ENCODE data around the gene TECPR1. TPM values are rescaled to one million over a fixed set of nuclear protein-coding genes. Genes with fewer than 3 reads are reported as not detected.

TECPR1 gene
- total and polyA plus RNA-seq, 7 donors, result 7.7 to 38.2 (median 12.6) TPM

DNA sequence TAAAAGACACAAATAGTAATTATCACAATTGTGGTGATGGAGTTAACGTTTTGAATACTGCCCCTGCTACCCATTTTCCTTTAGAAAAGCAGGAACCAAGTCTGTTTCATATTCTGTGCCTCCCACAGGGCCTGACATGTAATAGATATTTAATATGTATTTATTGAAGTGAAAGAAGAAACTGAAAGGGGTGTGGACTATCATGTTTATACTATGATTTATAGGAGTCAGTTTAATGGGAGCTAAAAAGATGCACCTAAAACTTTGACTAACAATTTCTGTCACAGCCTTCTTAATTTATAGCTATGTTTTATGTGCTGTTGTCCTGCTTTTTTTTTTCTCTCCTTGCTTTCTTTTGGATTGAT is 64.9 kb downstream of the TECPR1 start:
- Histone ChIP-seq H3K27ac (peak overlapping the region; percentile 43 to 83 (median 65)), H3K4me3 (peak overlapping the region in 1 of 4 donors; percentile 13), H3K36me3 (peaks cover 0 to 22% (median 6%) of the 10 kb centered on the region in 4 donors), H3K27me3 (no peaks in the 10 kb centered on the region), H3K4me1 (peaks cover 0 to 18% (median 12%) of the 10 kb centered on the region in 4 donors), H3K9me3 (no peaks in the 10 kb centered on the region)
- peak in 1 of 4 donors; percentile 54 for TF ChIP-seq POLR2AphosphoS5 (IDR thresholded peaks at IDR 0.05)
- no peak for TF ChIP-seq POLR2A (IDR thresholded peaks at IDR 0.05)
- no peak for DNase-seq
- 55 to 73% methylated on average over 1 of the region's 1 CpG for WGBS, 2 donors
- intact Hi-C loops (cut with DNase I), result no loop called here

DNA sequence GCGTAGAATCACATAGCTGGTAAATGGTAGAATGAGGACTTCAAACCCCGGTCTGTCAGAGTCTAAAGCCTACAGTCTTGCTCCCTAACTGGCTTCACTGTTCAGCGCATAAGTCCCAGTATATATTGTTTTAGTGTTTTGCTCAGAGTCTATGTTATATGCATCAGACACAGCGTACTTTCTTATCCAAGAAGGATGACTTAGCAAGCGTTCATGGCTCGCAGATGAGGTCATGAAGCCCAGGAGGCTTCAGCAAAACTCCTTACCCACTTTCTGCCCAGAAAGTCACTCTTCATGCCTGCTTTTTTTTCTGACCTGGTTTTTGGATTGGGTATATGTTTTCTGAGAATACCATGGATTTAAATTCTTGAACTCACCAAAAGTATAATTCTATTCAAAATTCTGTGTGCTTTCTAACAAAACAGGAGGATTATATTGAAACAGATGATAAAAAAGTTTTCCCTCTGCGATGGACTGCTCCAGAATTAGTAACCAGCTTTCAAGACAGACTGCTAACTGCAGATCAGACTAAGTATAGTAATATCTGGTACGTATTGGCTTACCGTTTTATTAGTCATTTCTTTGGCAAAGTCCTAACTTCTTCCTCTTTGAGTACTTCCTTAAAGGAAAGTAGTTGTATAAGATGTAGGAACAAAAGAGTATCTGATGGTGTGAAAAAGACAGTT is 65.4 kb downstream of the TECPR1 start:
- WGBS, 2 donors, result 80 to 87% methylated on average over 9 of the region's 9 CpGs
- Histone ChIP-seq H3K4me3 (peak overlapping the region in 1 of 4 donors; percentile 13), H3K27ac (peak overlapping the region; percentile 43 to 83 (median 65))

DNA sequence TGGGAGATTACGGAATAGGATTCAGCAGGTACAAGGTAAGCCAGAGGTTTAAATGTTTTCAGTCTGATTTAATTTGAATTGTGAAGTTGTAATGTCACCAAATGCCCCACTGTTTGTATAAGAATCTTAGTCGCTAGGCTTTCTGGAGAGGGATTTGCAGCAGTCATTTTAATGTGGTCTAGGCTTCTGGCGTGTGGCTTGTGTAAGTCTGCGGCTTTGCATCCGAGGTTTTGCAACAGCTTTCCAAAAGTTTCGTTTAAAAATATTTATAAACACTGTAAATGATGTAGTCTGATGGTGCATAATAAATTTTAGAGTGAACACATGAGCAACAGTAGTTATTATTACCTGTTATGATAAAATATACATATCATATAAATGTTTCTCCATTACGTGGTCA is 66.9 kb downstream of the TECPR1 start:
- WGBS, 2 donors, result 87 to 89% methylated on average over 7 of the region's 7 CpGs
- Histone ChIP-seq H3K27me3 (no peaks in the 10 kb centered on the region), H3K36me3 (peaks cover 0 to 5% (median under 1%) of the 10 kb centered on the region in 4 donors), H3K27ac (peak overlapping the region in 1 of 4 donors; percentile 83), H3K4me3 (no peak overlapping the region), H3K4me1 (peaks cover 0 to 18% (median 12%) of the 10 kb centered on the region in 4 donors), H3K9me3 (no peaks in the 10 kb centered on the region)
- TF ChIP-seq POLR2A (IDR thresholded peaks at IDR 0.05) (no peak), POLR2AphosphoS5 (IDR thresholded peaks at IDR 0.05) (no peak), EP300 (IDR thresholded peaks at IDR 0.05) (no peak)
- TF ChIP-seq, protein P1, sequence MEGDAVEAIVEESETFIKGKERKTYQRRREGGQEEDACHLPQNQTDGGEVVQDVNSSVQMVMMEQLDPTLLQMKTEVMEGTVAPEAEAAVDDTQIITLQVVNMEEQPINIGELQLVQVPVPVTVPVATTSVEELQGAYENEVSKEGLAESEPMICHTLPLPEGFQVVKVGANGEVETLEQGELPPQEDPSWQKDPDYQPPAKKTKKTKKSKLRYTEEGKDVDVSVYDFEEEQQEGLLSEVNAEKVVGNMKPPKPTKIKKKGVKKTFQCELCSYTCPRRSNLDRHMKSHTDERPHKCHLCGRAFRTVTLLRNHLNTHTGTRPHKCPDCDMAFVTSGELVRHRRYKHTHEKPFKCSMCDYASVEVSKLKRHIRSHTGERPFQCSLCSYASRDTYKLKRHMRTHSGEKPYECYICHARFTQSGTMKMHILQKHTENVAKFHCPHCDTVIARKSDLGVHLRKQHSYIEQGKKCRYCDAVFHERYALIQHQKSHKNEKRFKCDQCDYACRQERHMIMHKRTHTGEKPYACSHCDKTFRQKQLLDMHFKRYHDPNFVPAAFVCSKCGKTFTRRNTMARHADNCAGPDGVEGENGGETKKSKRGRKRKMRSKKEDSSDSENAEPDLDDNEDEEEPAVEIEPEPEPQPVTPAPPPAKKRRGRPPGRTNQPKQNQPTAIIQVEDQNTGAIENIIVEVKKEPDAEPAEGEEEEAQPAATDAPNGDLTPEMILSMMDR (IDR thresholded peaks at IDR 0.05), result no peak
- no peak for DNase-seq
- intact Hi-C loops (cut with DNase I), result no loop called here

More for the DNA sequence above, 65.4 kb downstream of the TECPR1 start:
- TF ChIP-seq POLR2AphosphoS5 (IDR thresholded peaks at IDR 0.05), result peak in 1 of 4 donors; percentile 2
- no peak for TF ChIP-seq EP300 (IDR thresholded peaks at IDR 0.05)
- intact Hi-C loops (cut with DNase I), result no loop called here
- H3K4me1 ChIP-seq, result peaks cover 0 to 18% (median 12%) of the 10 kb centered on the region in 4 donors
- no peaks in the 10 kb centered on the region for H3K9me3 ChIP-seq
- no peaks in the 10 kb centered on the region for H3K27me3 ChIP-seq
- no peak for DNase-seq
- peaks cover 0 to 16% (median 4%) of the 10 kb centered on the region in 4 donors for H3K36me3 ChIP-seq

GRCh38 chr7:98180751-98181150 is 71.3 kb downstream of the TECPR1 start:
- TF ChIP-seq POLR2A (IDR thresholded peaks at IDR 0.05) (no peak), POLR2AphosphoS5 (IDR thresholded peaks at IDR 0.05) (no peak), EP300 (IDR thresholded peaks at IDR 0.05) (no peak)
- TF ChIP-seq, protein P1 (IDR thresholded peaks at IDR 0.05), result no peak
- H3K4me3 ChIP-seq, result no peak overlapping the region
- peaks cover 0 to under 1% (median 0%) of the 10 kb centered on the region in 4 donors for H3K4me1 ChIP-seq
- no peaks in the 10 kb centered on the region for H3K9me3 ChIP-seq
- no peak for DNase-seq
- 91 to 96% methylated on average over 8 of the region's 8 CpGs for WGBS, 2 donors
- intact Hi-C loops (cut with DNase I), result no loop called here
- no peak overlapping the region for H3K27ac ChIP-seq
- no peaks in the 10 kb centered on the region for H3K27me3 ChIP-seq
- H3K36me3 ChIP-seq, result peaks cover 0 to 25% (median 0%) of the 10 kb centered on the region in 4 donors

GRCh38 chr7:98178762-98179490 is 73.1 kb downstream of the TECPR1 start:
- no peak overlapping the region for H3K27ac ChIP-seq
- intact Hi-C loops (cut with DNase I), result no loop called here
- no peak for DNase-seq
- H3K4me1 ChIP-seq, result no peaks in the 10 kb centered on the region
- TF ChIP-seq EP300 (IDR thresholded peaks at IDR 0.05) (no peak), POLR2A (IDR thresholded peaks at IDR 0.05) (no peak), POLR2AphosphoS5 (IDR thresholded peaks at IDR 0.05) (no peak)
- TF ChIP-seq, protein P1 (IDR thresholded peaks at IDR 0.05), result no peak
- peaks cover 0 to 41% (median 0%) of the 10 kb centered on the region in 4 donors for H3K36me3 ChIP-seq
- 91% methylated on average over 10 of the region's 10 CpGs for WGBS, 2 donors
- H3K4me3 ChIP-seq, result no peak overlapping the region
- H3K9me3 ChIP-seq, result no peaks in the 10 kb centered on the region
- H3K27me3 ChIP-seq, result no peaks in the 10 kb centered on the region
